ENCODE measurements around the gene BCOR.

DNA sequence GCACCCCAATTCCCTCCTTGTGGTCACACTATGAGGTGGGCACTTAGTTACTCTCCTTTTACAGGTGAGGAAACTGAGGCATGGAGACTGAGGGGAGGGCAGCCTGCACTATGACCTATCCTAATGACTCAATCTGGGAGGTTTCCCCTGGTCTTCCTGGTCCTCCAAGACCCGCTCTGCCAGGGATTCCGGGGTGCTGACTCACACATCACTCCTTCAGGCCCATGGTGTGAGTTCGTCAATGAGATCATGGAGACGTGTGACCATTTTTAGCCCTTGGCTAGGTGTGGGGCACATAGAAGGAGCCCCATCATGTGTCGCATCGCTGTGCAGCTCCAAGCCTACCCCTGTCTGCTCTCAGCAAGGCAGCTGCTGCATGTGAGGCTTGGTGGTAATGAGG is 32.4 kb upstream of the BCOR start:
- TF ChIP-seq, protein P1, sequence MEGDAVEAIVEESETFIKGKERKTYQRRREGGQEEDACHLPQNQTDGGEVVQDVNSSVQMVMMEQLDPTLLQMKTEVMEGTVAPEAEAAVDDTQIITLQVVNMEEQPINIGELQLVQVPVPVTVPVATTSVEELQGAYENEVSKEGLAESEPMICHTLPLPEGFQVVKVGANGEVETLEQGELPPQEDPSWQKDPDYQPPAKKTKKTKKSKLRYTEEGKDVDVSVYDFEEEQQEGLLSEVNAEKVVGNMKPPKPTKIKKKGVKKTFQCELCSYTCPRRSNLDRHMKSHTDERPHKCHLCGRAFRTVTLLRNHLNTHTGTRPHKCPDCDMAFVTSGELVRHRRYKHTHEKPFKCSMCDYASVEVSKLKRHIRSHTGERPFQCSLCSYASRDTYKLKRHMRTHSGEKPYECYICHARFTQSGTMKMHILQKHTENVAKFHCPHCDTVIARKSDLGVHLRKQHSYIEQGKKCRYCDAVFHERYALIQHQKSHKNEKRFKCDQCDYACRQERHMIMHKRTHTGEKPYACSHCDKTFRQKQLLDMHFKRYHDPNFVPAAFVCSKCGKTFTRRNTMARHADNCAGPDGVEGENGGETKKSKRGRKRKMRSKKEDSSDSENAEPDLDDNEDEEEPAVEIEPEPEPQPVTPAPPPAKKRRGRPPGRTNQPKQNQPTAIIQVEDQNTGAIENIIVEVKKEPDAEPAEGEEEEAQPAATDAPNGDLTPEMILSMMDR (IDR thresholded peaks at IDR 0.05): no peak
- no peak for TF ChIP-seq POLR2A (IDR thresholded peaks at IDR 0.05)
